Hematopoietic multipotent progenitor cell treated with erythropoietin and hydrocortisone succinate and interleukin-3 and kit ligand, for 17 days (in vitro differentiated cells): Measurements from ENCODE around the gene RBBP5.

Source experiments
- DNase-seq: peaks from one replicate; pipeline ENCODE4 v3.0.0-alpha.2; 2015; ENCODE audit warnings: low spot score

Gene RBBP5

GRCh38 chr1:205129447-205130029, 7.8 kb upstream of the RBBP5 start:
- no peak for DNase-seq

- DNase-seq: no peak
Observed at GRCh38 chr1:205128050-205128449, 6.3 kb upstream of the RBBP5 start.

GRCh38 chr1:205127646-205128045, 5.9 kb upstream of the RBBP5 start:
- DNase-seq: no peak

GRCh38 chr1:205124726-205125125, 2.9 kb upstream of the RBBP5 start:
- DNase-seq: no peak

GRCh38 chr1:205122489-205122882, 708 bp upstream of the RBBP5 start:
- DNase-seq: no peak

GRCh38 chr1:205118752-205119151, 3.0 kb downstream of the RBBP5 start:
- no peak for DNase-seq

GRCh38 chr1:205111354-205111753, 10.4 kb downstream of the RBBP5 start:
- DNase-seq: no peak

- no peak for DNase-seq
Observed at GRCh38 chr1:205109711-205110110, 12.1 kb downstream of the RBBP5 start.

- no peak for DNase-seq
Observed at GRCh38 chr1:205109269-205109668, 12.5 kb downstream of the RBBP5 start.

- no peak for DNase-seq
Observed at GRCh38 chr1:205108464-205108863, 13.3 kb downstream of the RBBP5 start.

GRCh38 chr1:205107327-205107726, 14.5 kb downstream of the RBBP5 start:
- no peak for DNase-seq

GRCh38 chr1:205102404-205102803, 19.4 kb downstream of the RBBP5 start:
- DNase-seq: no peak

GRCh38 chr1:205098242-205098641, 23.5 kb downstream of the RBBP5 start:
- no peak for DNase-seq

- DNase-seq: no peak
Observed at GRCh38 chr1:205095422-205095821, 26.4 kb downstream of the RBBP5 start.

GRCh38 chr1:205091043-205091740, 30.6 kb downstream of the RBBP5 start:
- no peak for DNase-seq

GRCh38 chr1:205088341-205088740, 33.4 kb downstream of the RBBP5 start:
- DNase-seq: no peak

GRCh38 chr1:205084360-205084759, 37.4 kb downstream of the RBBP5 start, which contains the start of gene TMEM81:
Gene TMEM81, minus strand, starts transcription at chr1:205084460. Its CDS starts 140 bp downstream, at chr1:205084320.
- no peak for DNase-seq

GRCh38 chr1:205082431-205082830, 39.3 kb downstream of the RBBP5 start:
- no peak for DNase-seq

GRCh38 chr1:205077934-205078311, 43.9 kb downstream of the RBBP5 start:
- no peak for DNase-seq

- DNase-seq: no peak
Observed at GRCh38 chr1:205077158-205077933, 44.4 kb downstream of the RBBP5 start.

- no peak for DNase-seq
Observed at GRCh38 chr1:205076245-205076761, 45.5 kb downstream of the RBBP5 start.

- no peak for DNase-seq
Observed at GRCh38 chr1:205075642-205076155, 46.1 kb downstream of the RBBP5 start.

GRCh38 chr1:205074513-205074912, 47.3 kb downstream of the RBBP5 start:
- DNase-seq: no peak
